Measurements from ENCODE around the gene TNRC6C. TPM values are rescaled to one million over a fixed set of nuclear protein-coding genes. Genes with fewer than 3 reads are reported as not detected.

Gene TNRC6C
- total RNA-seq, 4 donors from 2014 or later: 2.6 to 10.9 (median 4.7) TPM

- H3K9me3 ChIP-seq: no peaks in the 10 kb centered on the region
- intact Hi-C loops (cut with DNase I): no loop called here
- no peak overlapping the region for H3K27ac ChIP-seq
- DNase-seq: no peak
- TF ChIP-seq CTCF (IDR thresholded peaks at IDR 0.05) (no peak), POLR2A (IDR thresholded peaks at IDR 0.05) (no peak)
- 88 to 95% methylated on average over 9 to 10 of the region's 10 CpGs for WGBS, 2 donors
- no peak overlapping the region for H3K4me3 ChIP-seq
- peaks cover 0 to 9% (median 0%) of the 10 kb centered on the region in 3 donors for H3K4me1 ChIP-seq
- H3K27me3 ChIP-seq: no peaks in the 10 kb centered on the region
- H3K36me3 ChIP-seq: peaks cover 10 to 41% (median 14%) of the 10 kb centered on the region in 3 donors
Measured at GRCh38 chr17:78048346-78049292, 90.1 kb downstream of the TNRC6C start.

- intact Hi-C loops (cut with DNase I): no loop called here
Measured at GRCh38 chr17:78049609-78050008, 91.1 kb downstream of the TNRC6C start.

GRCh38 chr17:78051186-78051972, 92.9 kb downstream of the TNRC6C start:
- Histone ChIP-seq H3K9me3 (no peaks in the 10 kb centered on the region), H3K4me1 (peaks cover 0 to 9% (median 0%) of the 10 kb centered on the region in 3 donors), H3K4me3 (no peak overlapping the region), H3K36me3 (peaks cover 10 to 56% (median 14%) of the 10 kb centered on the region in 3 donors), H3K27me3 (no peaks in the 10 kb centered on the region), H3K27ac (no peak overlapping the region)
- TF ChIP-seq CTCF (IDR thresholded peaks at IDR 0.05) (no peak), POLR2A (IDR thresholded peaks at IDR 0.05) (no peak)
- DNase-seq: no peak
- 88 to 92% methylated on average over 19 of the region's 19 CpGs for WGBS, 2 donors
- intact Hi-C loops (cut with DNase I): no loop called here

More at GRCh38 chr17:78049609-78050008, 91.1 kb downstream of the TNRC6C start:
- Histone ChIP-seq H3K4me1 (peaks cover 0 to 9% (median 0%) of the 10 kb centered on the region in 3 donors), H3K27ac (no peak overlapping the region), H3K9me3 (no peaks in the 10 kb centered on the region), H3K4me3 (no peak overlapping the region), H3K36me3 (peaks cover 10 to 49% (median 14%) of the 10 kb centered on the region in 3 donors), H3K27me3 (no peaks in the 10 kb centered on the region)
- no peak for TF ChIP-seq POLR2A (IDR thresholded peaks at IDR 0.05)
- TF ChIP-seq CTCF (IDR thresholded peaks at IDR 0.05): no peak
- 80 to 100% methylated on average over 2 of the region's 2 CpGs for whole genome bisulfite sequencing, 2 donors
- DNase-seq: no peak

GRCh38 chr17:78053777-78054468, 95.4 kb downstream of the TNRC6C start:
- Histone ChIP-seq H3K9me3 (no peaks in the 10 kb centered on the region), H3K4me1 (peaks cover 0 to 16% (median 0%) of the 10 kb centered on the region in 3 donors), H3K27ac (no peak overlapping the region), H3K36me3 (peaks cover 9 to 50% (median 12%) of the 10 kb centered on the region in 3 donors), H3K27me3 (no peaks in the 10 kb centered on the region), H3K4me3 (no peak overlapping the region)
- WGBS, 2 donors: 74 to 76% methylated on average over 4 to 5 of the region's 5 CpGs
- TF ChIP-seq POLR2A (IDR thresholded peaks at IDR 0.05): no peak
- no peak for TF ChIP-seq CTCF (IDR thresholded peaks at IDR 0.05)
- intact Hi-C loops (cut with DNase I): no loop called here
- no peak for DNase-seq
